GM15510 (cell line): ENCODE results near the gene MXD3.
A peak's percentile ranks its signal among the peaks of the same experiment; 100 is the strongest.

Experiments used
- POLR2A ChIP-seq: IDR thresholded peaks from 3 replicates; pipeline ENCODE4 v1.6.1; 2011; ENCODE audit warnings: borderline replicate concordance; ENCODE audit not compliant: insufficient read length; ENCODE audit errors: extremely low read depth

MXD3 gene

DNA sequence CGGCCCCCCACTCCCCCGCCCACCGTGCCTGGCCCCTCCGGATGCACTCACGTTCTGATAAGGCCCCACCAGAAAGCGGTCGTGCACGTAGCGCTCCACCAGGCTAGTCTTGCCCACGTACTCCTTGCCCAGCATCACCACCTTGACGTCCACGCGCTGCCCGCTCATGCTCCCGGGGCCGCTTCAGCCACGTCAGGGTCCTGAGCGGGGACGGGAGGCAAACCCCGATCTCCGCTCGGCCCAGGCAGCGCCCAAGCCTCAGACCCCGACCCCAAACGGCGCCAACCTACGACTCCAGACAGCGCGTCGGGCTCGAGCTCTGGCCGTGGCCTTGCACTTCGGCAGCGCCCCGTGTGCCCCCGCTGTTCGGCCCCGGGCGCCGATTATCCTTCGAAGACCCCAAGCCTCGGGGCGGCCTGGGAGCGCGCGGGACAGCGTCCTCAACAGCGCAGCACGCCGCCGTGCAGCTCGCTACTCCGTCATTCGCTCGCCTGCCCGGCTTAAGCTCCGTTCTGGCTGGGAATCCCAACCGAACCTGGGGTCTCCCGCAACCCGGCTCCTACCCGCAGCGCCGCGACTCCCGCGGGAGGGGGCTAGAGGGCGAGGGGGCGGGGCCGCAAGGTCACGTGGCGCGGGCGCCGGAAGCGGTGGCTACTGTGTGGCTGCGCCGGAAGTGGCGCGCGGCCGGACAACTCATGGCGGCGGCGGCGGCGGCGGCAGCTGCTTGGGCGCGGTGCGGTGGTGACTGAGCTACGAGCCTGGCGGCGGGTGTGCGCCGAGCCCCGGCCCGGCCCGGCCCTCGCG, 8.4 kb downstream of the MXD3 start, which contains the start of the genes PRELID1 and RAB24:
Gene PRELID1 (plus strand): TSS at position 679 of the 804 bp plus-strand sequence. CDS start 187 bp downstream, outside the sequence.
Gene RAB24 (minus strand): TSS at position 599 of the 804 bp plus-strand sequence. CDS start 431 bp downstream, at position 168.
- peak; percentile 64 for TF ChIP-seq POLR2A

DNA sequence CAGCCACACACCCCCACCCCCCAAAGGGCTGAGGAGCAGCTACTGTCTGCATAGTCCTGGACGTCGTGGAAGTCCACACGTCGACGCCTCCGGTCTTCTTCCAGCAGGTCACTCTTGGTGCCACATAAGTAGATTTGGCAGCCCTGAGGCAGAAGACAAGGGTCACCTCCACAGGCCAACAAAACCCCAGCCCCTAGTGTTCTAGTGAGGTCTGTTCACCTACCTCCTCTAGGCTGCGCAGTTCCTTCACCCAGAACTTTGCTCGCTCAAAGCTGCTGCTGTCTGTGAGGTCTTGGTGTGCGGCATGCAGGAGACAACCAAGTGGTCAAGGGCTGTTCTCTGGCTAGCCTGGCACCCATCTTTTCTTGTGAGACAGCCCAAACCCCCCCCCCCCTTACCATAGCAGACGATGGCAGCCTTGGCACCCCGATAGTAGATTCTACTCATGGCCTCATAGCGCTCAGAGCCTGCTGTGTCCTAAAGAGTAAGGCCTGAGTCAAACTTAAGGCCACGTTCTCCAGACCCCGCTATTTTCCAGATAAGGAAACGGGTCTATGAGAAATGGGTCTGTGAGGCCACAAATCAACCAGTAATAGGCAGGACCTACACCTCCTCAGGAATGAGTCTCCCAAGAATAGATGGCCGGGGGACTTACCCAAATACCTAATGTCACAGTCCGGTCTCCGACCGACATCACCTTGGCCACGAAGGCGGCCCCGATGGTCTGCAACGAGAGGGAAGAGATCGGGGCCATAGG, 9.2 kb downstream of the MXD3 start:
- no peak for TF ChIP-seq POLR2A

GRCh38 chr5:177301503-177302165, 10.1 kb downstream of the MXD3 start:
- no peak for TF ChIP-seq POLR2A

- TF ChIP-seq POLR2A, result no peak
These were observed 10.7 kb downstream of the MXD3 start for GRCh38 chr5:177300951-177301350.

DNA sequence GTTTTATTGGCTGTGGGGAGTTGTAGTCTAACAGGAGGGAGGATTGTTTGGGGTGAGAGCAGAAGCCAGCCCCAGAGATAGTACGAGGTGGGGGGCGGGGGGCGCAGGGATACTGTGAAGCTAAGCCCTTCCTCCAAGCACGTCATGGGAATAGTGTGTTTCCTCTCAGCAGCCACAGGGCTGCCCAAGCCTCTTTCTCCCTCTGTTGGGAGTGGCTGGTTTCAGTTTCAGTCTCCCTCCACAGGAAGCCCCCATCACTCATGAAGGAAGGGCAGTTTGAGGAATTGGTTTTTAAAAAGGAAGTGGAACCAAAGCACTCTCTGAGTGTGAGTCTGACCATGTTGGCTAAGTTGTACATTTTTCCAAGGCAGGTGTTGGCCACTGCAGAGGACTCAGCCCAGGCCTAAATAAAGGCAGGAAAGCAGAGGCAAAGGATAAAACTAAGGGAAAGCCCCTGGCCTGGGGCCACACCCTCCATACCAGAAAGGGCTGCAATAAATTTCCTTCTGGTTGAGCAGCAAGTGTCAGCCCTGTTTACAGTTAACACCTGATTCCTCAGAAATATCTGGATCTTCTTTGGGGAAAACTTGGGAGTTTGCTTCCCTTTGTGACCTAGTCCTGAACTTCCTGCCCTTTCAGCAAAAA, 11.3 kb downstream of the MXD3 start:
- TF ChIP-seq POLR2A, result no peak

DNA sequence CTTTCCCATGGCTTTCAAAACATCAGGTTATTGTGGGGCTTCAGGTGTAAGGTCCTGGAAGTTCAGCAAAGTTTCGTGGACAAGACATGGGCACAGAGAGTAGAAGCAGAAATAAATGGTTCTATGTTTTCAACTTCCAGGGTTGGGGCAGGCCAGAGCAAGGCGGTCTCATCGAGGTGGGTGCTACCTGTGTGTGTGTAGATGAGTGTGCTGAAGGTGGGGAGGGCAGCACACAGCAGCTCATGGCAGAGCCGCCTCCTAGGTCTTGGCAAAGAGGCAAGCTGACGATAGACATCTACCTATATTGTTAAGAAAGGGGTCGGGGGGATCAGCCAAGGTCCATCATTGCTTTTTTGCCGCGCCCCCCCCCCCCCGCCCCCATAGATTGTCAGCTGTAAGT, 12.0 kb downstream of the MXD3 start:
- TF ChIP-seq POLR2A, result no peak

GRCh38 chr5:177297922-177298321, 13.8 kb downstream of the MXD3 start:
- TF ChIP-seq POLR2A, result no peak

DNA sequence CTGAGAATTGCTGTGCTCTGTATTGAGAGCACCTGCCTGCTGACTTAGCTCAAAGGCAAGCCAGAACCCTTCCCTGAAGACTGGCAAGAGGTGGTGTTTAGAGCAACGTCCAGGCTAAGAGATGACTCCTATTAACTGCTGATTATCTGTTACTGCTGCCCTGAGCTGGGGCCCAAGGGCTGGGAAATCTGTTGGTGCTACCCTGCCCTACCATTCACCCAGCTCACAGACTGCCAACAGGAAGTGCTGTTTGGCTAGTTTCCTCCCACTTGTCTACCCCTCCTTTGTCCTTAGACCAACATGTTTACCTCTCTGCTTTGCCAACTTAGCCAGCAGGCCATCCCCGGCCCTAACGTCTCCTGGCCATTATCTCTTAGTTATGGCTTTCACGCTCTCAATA, 15.1 kb downstream of the MXD3 start:
- no peak for TF ChIP-seq POLR2A

GRCh38 chr5:177295924-177296323, 15.8 kb downstream of the MXD3 start:
- TF ChIP-seq POLR2A, result no peak

- TF ChIP-seq POLR2A, result no peak
These were observed 17.1 kb downstream of the MXD3 start for GRCh38 chr5:177294632-177295031.

- TF ChIP-seq POLR2A, result no peak
These were observed 17.7 kb downstream of the MXD3 start for GRCh38 chr5:177293819-177294581.

DNA sequence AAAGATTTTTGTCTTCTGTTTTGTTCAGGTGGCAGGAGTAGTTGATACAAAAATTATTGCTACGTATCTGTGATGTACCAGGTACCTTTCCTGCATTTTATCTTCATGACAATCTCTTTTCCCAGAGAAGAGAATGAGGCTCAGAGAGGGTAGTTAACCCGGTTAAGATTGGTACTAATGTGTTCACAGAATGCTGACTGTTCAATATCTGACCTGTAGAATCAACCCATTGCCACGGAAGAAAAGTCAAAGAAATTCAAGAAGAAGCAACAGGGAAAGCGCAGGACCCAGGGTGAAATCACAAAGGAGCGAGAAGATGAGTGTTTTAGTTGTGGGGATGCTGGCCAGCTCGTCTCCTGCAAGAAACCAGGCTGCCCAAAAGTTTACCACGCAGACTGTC, 20.0 kb downstream of the MXD3 start:
- no peak for TF ChIP-seq POLR2A

DNA sequence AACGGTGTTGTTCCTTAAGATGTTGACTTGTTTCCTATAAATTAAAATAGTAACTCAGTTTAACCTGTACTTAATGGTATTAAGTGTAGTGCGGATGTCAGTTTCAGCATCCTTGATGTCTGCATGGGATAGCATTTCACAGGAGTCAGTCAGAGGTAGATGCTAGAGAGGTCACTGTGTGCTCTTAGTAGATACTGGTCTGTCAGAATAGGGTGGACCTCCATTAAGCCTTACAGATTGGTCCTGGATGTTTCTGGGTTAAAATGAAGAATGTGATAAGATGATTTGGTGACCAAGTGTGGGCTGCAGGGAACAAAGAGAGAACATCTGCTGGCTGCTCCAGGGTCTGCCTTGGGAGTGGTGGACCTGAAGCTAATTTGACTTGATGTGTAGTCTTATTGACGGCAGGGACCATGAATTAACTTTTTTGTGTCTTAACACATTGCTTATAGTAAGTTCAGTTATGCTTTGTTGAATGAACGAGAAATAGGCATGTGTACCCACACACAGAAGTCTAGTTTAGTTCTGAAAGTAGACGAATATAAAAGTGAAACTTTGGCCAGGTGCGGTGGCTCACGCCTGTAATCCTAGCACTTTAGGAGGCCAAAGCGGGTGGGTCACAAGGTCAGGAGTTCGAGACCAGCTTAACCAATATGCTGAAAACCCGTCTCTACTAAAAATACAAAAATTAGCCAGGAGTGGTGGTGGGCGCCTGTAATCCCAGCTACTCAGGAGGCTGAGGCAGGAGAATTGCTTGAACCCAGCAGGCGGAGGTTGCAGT, 20.7 kb downstream of the MXD3 start:
- no peak for TF ChIP-seq POLR2A
